Large intestine (tissue), 3 donors: ENCODE measurements around the gene TCF4. TPM values are rescaled to one million over a fixed set of nuclear protein-coding genes. Genes with fewer than 3 reads are reported as not detected.

Experiments used
- DNase-seq, 2 donors: peaks; one replicate each; pipeline versions ENCODE4 v3.0.0 to v3.0.0-alpha.2; 2013
- H3K27ac ChIP-seq: one replicate; pipeline ENCODE4 v1.5.1; 2013; ENCODE audit warnings: low read length
- H3K27me3 ChIP-seq: 2 replicates; pipeline ENCODE4 v1.6.1; 2013; ENCODE audit warnings: low read length; ENCODE audit not compliant: control insufficient read depth, insufficient read depth
- H3K36me3 ChIP-seq: 2 replicates; pipeline ENCODE4 v1.6.1; 2013; ENCODE audit warnings: low read length; ENCODE audit not compliant: control insufficient read depth, insufficient read depth
- H3K4me1 ChIP-seq: one replicate; pipeline ENCODE4 v1.6.1; 2013; ENCODE audit warnings: low read length; ENCODE audit not compliant: control insufficient read depth, insufficient read depth
- H3K4me3 ChIP-seq: one replicate; pipeline ENCODE4 v1.5.1; 2013; ENCODE audit warnings: low read length
- H3K9me3 ChIP-seq: one replicate; pipeline ENCODE4 v1.6.1; 2013; ENCODE audit warnings: mild to moderate bottlenecking, low read depth, low read length, moderate library complexity; ENCODE audit not compliant: control insufficient read depth
- WGBS: methylation state at CpG from one replicate; pipeline ENCODE4 v1.1.5; 2013; ENCODE audit warnings: low lambda C conversion rate; ENCODE audit not compliant: insufficient coverage; 5-methylcytosine and 5-hydroxymethylcytosine counted together
- polyA plus RNA-seq: library from polyadenylated mRNA; unstranded; fragments of 120-200 nt; gene quantifications from one replicate; pipeline ENCODE4 v1.2.1, GENCODE V29; 2013

The TCF4 gene
- polyA plus RNA-seq, 1 donor, result 42.5 TPM

DNA sequence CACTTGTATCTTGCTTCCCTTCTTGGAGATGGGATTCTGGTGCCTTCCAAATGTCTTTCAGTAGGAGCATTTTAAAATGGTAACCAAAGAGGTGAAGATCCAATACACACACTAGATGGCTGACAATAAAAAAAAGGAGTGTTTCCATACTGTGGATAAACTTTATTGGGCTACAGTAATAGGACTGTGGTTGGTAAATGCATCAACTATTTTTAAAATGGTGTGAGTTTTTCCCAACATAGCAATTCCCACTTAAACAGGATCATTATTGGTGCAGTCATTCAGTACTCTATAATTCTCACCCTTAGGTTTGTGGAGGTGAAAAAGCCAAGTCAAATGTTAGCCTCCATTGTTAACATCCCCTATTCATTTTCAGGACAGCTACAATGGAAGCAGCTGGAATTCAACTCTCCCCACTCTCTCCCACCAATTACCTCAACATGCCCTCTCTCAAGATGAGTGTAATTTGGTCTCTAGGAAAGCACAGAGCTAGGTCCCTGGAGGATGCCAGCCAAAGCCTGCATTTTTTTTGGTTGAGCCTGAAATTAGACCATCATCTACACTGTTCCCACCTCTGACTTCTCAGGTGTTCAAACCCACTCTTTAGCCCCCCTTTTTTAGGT lies 273.3 kb downstream of the TCF4 start:
- Histone ChIP-seq H3K36me3 (no peaks in the 10 kb centered on the region), H3K9me3 (no peaks in the 10 kb centered on the region), H3K4me1 (no peaks in the 10 kb centered on the region), H3K27me3 (peaks cover 2% of the 10 kb centered on the region), H3K4me3 (no peak overlapping the region), H3K27ac (no peak overlapping the region)
- no peak for DNase-seq

DNA sequence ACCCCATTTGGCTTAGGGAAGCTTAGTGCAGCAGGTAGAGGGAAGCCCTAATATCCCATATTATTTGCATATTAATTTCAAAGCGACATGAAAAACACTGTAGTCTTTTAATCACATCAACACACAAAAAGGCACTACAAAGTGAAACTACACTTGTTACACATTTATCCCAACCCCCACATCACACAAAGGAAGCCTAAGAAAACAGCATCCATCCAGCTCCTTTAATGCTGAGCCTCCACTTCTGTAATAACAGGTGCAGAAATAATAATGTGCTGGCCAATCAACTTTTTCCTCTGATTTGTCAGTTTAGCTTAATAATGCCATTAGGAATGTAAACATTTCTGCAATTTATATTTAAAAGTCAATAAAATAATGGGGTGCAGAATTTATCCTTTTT lies 274.0 kb downstream of the TCF4 start:
- Histone ChIP-seq H3K9me3 (no peaks in the 10 kb centered on the region), H3K4me3 (no peak overlapping the region), H3K27me3 (no peaks in the 10 kb centered on the region), H3K27ac (no peak overlapping the region), H3K36me3 (no peaks in the 10 kb centered on the region), H3K4me1 (no peaks in the 10 kb centered on the region)
- no peak for DNase-seq
- no CpG with 5 or more reads among the region's 1 CpG for WGBS

DNA sequence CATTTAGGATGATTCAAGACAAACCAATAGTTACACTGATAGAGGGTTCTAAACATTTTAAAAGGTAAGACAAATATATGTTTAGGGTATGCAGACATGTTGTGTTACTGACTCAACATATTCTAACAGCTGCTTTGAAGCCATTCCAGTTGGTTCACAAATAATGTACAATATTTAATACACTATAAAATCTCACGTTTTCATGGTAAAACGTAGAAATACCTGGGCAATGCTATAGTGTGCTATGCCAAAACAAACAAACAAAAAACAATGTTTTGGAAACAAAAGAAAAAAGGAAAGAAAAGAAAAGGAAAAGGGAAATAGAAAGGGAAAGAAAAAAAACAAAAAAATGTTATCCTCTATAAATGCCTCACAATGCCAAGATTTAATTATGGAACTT lies 277.1 kb downstream of the TCF4 start:
- H3K4me3 ChIP-seq, result no peak overlapping the region
- H3K27ac ChIP-seq, result no peak overlapping the region
- WGBS, result 83% methylated on average over 2 of the region's 2 CpGs
- DNase-seq, result no peak
- no peaks in the 10 kb centered on the region for H3K4me1 ChIP-seq
- no peaks in the 10 kb centered on the region for H3K9me3 ChIP-seq
- H3K36me3 ChIP-seq, result no peaks in the 10 kb centered on the region
- no peaks in the 10 kb centered on the region for H3K27me3 ChIP-seq

DNA sequence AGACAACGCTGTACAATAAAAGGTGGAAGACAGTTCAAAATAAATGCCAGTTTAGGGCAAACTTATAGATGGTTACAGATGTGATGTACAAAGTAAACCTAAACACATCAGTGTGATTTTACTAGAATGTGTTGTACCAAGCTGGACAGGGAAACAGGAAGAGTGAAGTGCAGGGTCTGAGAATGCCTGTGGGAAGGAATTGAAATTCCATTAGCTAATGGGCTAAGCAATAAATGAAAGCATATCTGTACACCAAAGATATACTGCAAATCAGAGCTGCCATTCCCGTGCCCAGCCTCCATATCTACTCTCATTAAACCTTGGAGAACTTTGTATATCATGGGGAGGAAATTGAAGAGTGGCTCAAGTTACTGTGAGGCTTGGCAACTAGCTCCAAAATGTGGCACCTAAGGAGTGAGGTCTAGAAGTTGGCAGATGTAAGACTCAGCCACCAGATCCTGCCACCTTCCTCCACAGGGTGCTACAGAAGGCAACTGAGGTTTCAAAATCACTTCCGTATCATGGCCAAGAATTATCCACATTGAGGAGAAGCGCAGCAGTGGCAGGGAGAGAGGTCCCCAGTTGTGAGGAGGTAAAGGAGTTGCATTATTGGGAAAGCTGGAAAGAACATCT lies 277.8 kb downstream of the TCF4 start:
- Histone ChIP-seq H3K4me3 (no peak overlapping the region), H3K36me3 (no peaks in the 10 kb centered on the region), H3K9me3 (no peaks in the 10 kb centered on the region), H3K27ac (no peak overlapping the region), H3K4me1 (no peaks in the 10 kb centered on the region), H3K27me3 (no peaks in the 10 kb centered on the region)
- DNase-seq, result no peak
- 92% methylated on average over 2 of the region's 4 CpGs for WGBS

DNA sequence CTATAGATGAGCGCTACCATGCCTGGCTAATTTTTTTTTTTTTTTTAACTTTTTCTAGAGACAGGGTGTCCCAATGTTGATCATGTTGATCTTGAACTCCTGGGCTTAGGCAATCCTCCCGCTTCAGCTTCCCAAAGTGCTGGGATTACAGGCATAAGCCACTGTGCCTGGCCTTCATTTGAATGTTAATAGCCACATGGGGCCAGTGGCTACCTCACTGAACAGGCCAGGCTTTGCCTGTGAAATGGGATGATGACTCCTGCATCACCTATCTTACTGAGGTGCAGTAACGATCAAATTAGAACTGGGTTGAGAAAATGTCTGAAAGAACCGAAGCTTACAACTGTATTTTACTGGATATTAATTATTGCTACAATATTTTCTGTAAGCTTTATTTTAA lies 278.7 kb downstream of the TCF4 start:
- DNase-seq, result no peak
- Histone ChIP-seq H3K27me3 (no peaks in the 10 kb centered on the region), H3K36me3 (no peaks in the 10 kb centered on the region), H3K27ac (no peak overlapping the region), H3K4me3 (no peak overlapping the region), H3K4me1 (no peaks in the 10 kb centered on the region), H3K9me3 (no peaks in the 10 kb centered on the region)
- WGBS, result no CpG with 5 or more reads among the region's 4 CpGs

DNA sequence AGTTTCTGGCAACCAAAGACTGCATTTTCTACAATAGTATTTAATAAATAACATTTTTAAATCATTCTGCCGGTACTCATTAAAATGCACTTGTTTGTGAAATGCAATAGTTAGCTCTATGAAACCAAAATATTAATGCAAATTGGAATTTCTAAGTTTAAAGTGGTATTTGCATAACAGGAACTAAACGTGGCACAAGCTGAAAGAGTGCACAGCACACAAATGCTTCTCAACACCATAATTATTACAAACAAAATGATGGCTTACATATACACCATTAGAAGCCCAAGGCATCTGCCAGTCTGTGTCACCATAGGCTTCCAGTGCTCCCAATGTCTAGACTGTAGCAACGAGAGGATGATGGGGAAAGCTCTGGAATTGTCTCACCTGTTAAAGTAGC lies 280.5 kb downstream of the TCF4 start:
- Histone ChIP-seq H3K9me3 (no peaks in the 10 kb centered on the region), H3K36me3 (no peaks in the 10 kb centered on the region), H3K27me3 (no peaks in the 10 kb centered on the region), H3K27ac (no peak overlapping the region), H3K4me1 (no peaks in the 10 kb centered on the region), H3K4me3 (no peak overlapping the region)
- DNase-seq, result no peak
- 83% methylated on average over 1 of the region's 3 CpGs for WGBS

DNA sequence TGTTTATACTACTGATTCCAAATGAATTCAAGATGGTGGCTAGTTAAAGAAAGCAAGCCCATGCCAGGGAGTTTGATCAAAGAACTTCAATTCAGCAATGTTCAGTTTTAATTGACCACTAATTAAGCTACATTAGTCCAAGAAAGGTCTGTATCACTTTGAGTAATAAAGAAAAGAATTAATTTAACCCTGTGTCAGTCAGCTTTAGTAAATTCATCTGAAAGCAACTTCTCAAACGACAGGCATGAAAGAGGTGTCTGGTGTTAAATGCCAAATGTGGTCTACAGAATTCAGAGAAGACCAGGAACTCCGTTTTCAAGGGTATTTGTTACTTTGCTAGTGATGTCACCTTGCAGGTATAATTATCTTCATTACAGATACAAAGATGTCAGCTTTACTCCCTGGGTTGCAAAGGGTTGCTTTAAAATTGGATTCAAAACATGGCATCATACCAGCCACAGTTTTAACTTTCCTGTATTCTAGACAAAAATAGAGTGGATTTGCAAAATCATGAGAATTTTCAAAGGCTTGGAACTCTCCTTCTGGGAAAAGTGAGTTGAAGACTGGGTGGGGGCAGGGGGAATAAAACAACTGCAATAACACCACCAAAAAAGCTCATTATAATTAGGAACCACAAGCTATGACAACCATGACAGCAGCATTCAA lies 281.5 kb downstream of the TCF4 start:
- whole genome bisulfite sequencing, result no CpG with 5 or more reads among the region's 2 CpGs
- Histone ChIP-seq H3K27me3 (no peaks in the 10 kb centered on the region), H3K9me3 (no peaks in the 10 kb centered on the region), H3K36me3 (no peaks in the 10 kb centered on the region), H3K27ac (no peak overlapping the region), H3K4me1 (no peaks in the 10 kb centered on the region), H3K4me3 (no peak overlapping the region)
- no peak for DNase-seq

DNA sequence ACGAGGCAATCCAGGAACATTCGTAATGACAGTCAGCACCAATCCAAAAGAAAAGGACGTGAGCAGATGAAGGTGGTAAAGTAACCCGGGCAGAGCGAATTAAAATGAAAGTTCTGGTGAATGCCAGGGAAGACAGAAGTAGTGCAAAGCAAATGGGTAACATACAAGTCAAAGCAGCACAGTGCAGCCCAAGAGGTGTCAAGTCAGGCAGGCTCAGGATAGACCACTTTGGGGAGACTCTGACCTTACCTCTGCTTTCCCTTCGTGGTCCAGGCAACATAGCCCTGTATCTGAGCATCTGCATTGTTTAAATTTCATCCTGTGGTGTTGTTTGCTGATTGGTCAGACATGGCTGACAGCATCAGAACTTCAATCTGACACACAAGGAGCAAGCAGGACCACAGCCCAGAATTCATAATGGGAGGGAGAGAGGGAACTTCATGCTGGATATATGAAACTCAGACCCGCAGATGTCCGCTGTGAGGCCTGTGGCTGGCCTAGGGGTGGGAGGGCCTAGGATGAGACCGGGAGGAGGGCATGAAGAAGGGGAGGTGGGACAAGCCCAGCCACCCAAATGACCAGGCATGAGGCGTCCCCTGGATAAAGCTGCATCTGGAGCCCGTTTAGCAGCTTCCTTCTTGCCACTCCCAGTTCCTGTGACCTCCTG lies 285.7 kb downstream of the TCF4 start:
- no CpG with 5 or more reads among the region's 11 CpGs for WGBS
- Histone ChIP-seq H3K36me3 (no peaks in the 10 kb centered on the region), H3K4me3 (no peak overlapping the region), H3K9me3 (no peaks in the 10 kb centered on the region), H3K27me3 (no peaks in the 10 kb centered on the region), H3K4me1 (no peaks in the 10 kb centered on the region), H3K27ac (peak overlapping the region; percentile 30)
- peak in 1 of 2 donors; percentile 19 for DNase-seq

DNA sequence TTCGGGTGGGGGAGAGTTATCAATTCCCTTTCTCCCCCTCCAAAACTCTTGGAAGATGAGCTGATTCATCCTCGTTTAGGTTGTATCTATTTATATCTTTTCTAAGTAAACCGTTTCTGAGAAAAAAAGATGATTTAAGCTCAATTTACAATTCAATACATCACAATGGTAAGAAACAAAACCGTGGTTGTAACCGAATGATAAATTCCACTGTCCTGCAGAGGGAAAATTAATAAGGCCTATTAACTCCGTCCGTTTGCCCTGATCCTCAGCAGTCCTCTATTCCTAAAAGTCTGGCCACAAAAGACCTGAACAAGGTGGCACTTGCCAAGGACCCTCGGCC lies 286.2 kb downstream of the TCF4 start:
- no peak overlapping the region for H3K4me3 ChIP-seq
- H3K27me3 ChIP-seq, result no peaks in the 10 kb centered on the region
- no peaks in the 10 kb centered on the region for H3K9me3 ChIP-seq
- WGBS, result 65% methylated on average over 4 of the region's 8 CpGs
- no peaks in the 10 kb centered on the region for H3K36me3 ChIP-seq
- no peaks in the 10 kb centered on the region for H3K4me1 ChIP-seq
- no peak for DNase-seq
- H3K27ac ChIP-seq, result peak overlapping the region; percentile 30

DNA sequence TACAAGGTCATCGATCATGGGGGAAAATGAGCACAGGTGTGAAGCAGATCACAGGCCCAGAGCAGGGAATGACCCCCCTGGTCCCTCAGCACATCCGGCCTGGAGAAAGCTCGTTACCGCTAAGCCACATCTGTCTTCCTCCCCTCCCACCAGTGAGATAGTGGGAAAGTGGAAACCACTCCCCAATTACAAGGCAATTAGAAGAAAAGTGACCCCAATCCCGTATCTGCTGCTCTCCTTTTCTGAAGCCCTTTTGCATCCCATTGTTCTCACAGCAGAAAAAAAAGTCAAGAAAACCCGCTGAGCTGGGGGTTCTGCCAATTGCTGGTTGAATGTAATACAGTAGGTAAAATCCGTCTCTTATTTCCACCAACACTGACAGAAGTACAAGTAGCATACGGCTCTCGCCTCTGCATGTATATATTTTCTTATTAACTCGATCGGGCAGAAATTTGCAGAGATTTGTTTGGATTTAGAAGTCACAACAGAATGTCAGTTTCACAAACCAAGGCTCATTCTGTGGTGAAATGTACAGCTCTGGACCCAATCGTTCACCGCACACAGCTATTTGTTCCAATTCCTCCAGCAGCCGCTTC lies 287.0 kb downstream of the TCF4 start:
- peak in 1 of 2 donors; percentile 14 for DNase-seq
- H3K27ac ChIP-seq, result peak overlapping the region; percentile 64
- WGBS, result 72% methylated on average over 6 of the region's 14 CpGs

More for the DNA sequence above, 287.0 kb downstream of the TCF4 start:
- Histone ChIP-seq H3K9me3 (no peaks in the 10 kb centered on the region), H3K4me1 (no peaks in the 10 kb centered on the region), H3K36me3 (no peaks in the 10 kb centered on the region), H3K4me3 (no peak overlapping the region), H3K27me3 (no peaks in the 10 kb centered on the region)
